GM19099 (cell line): ENCODE measurements around the gene CNOT1.

ENCODE experiments used
- POLR2A ChIP-seq: IDR thresholded peaks from 3 replicates; pipeline ENCODE4 v1.6.1; 2011; ENCODE audit warnings: low read depth; ENCODE audit not compliant: insufficient read length; ENCODE audit errors: extremely low read depth

CNOT1 gene

GRCh38 chr16:58644765-58645487 is 15.3 kb upstream of the CNOT1 start:
- no peak for TF ChIP-seq POLR2A

- no peak for TF ChIP-seq POLR2A
These were observed 14.5 kb upstream of the CNOT1 start for GRCh38 chr16:58644108-58644507.

- no peak for TF ChIP-seq POLR2A
These were observed 11.3 kb upstream of the CNOT1 start for GRCh38 chr16:58640949-58641348.

DNA sequence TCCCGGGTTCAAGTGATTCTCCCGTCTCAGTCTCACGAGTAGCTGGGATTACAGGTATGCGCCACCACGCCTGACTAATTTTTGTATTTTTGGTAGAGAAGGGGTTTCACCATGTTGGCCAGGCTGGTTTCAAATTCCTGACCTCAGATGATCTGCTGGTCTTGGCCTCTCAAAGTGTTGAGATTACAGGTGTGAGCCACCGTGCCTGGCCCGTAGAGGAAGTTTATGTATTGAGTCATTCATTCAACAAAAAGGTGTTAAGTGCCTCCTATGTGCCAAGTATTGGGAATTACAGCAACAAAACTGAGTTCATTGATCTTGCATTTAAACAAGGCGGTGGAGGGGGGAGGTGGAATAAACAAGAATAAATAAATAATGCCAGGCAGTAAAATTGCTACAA is 10.2 kb upstream of the CNOT1 start:
- TF ChIP-seq POLR2A, result no peak

GRCh38 chr16:58639230-58639629 is 9.6 kb upstream of the CNOT1 start:
- no peak for TF ChIP-seq POLR2A

- no peak for TF ChIP-seq POLR2A
These were observed 8.8 kb upstream of the CNOT1 start for GRCh38 chr16:58638148-58639036.

- TF ChIP-seq POLR2A, result no peak
These were observed 6.8 kb upstream of the CNOT1 start for GRCh38 chr16:58636466-58636865.

GRCh38 chr16:58635502-58635901 is 5.9 kb upstream of the CNOT1 start:
- no peak for TF ChIP-seq POLR2A

- no peak for TF ChIP-seq POLR2A
These were observed 4.7 kb upstream of the CNOT1 start for GRCh38 chr16:58634265-58634802.

DNA sequence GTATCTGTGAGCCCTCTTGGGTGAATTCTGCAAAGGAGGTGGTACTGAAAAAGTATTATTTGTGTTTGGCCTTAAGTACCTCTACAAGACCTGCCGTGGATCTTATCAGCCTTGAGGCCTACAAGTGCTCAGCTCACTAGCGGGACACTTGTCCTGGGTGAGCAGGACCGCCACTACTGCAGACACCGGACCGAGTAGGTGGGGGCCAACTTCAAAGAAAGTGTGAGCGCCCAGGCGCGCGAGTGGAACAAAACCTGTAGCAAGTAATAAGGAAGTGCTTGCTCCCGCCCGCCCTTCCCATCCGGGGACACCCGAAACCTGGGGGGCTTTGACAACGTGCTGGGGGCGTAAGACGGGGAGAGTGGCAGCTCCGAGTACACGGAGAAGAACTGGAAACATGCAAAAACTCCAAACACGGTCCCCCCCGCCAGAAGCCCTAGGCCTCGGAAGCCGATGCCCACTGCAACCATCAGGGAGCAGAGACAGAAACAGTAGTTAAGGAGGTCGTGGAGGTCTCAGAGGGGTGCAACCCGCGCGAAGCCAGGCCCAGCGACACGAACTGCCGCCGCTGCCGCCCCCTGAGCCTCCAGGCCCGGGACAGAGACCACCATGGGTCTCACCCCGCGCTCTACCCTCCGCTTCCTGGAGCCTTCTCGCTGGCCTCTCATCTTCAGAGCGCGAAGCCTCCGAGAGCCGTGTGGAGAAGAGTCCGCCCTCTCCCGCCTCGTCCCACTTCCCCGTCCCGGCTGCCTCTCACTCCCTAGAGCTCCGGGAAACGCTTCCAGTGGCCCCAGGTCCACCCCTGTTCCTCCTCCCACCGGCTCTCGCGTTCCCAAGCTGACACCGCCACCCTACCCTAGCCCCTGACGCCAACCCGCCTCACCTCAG is 537 bp downstream of the CNOT1 start:
- TF ChIP-seq POLR2A, result no peak

DNA sequence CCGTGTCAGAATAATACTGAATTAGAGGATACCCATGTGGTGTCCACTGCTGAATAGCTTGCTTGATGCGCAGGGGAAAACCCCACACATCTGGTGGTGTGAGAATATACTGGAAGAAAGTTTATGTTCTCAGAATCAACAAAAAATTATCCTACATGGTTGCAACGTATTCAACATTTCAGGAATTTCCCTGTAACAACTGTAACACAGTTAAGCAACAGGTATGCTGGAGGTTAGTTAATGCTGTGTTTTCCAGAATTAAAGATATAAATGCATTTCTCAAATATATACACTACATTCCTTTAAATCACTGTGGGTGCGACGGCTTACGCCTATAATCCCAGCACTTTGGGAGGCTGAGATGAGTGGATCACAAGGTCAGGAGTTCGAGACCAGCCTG is 5.4 kb downstream of the CNOT1 start:
- no peak for TF ChIP-seq POLR2A

DNA sequence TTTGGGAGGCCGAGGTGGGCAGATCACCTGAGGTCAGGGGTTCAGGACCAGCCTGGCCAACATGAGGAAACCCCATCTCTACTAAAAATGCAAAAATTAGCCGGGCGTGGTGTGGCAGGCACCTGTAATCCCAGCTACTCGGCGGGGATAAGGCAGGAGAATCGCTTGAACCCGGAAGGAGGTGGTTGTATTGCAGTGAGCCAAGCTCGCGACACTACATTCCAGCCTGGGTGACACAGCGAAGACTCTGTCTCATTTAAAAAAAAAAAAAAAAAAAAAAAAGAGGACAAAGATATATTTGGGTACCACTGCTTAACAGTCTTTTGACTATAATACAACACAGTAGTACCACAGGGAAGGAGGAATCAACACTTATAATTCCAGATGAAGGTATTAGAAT is 9.2 kb downstream of the CNOT1 start:
- no peak for TF ChIP-seq POLR2A

DNA sequence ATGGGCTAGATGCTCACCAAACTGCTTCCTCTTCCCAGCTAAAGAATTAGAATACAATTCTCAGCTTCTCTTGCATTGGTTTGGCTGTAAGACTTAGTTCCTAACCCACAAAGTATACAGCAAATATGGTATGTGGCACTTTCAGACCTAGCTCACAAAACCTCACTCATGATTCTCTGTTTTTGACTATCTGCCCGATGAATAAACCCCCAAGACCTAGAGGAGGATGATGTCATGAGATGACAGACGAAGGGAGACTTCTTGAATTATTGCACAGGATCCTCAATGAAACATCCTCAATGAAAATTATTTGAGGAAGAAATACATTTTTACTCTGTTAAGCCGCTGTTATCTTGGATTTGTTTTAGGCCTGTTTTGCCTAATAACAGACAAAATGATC is 14.3 kb downstream of the CNOT1 start:
- TF ChIP-seq POLR2A, result no peak

- TF ChIP-seq POLR2A, result no peak
These were observed 14.8 kb downstream of the CNOT1 start for GRCh38 chr16:58614860-58615259.

- no peak for TF ChIP-seq POLR2A
These were observed 15.4 kb downstream of the CNOT1 start for GRCh38 chr16:58614212-58614611.
